Large intestine (tissue), 12 donors: ENCODE measurements around the gene CAMTA1. TPM values are rescaled to one million over a fixed set of nuclear protein-coding genes. Genes with fewer than 3 reads are reported as not detected.
"Not testable (repeated sequence)": the region's sequence is repeated elsewhere in the genome, so short reads cannot be mapped to it uniquely, and the experiment has no call there.

Experiments used
- DNase-seq, 2 donors: peaks; one replicate each; pipeline versions ENCODE4 v3.0.0 to v3.0.0-alpha.2; 2013
- H3K27ac ChIP-seq: one replicate; pipeline ENCODE4 v1.5.1; 2013; ENCODE audit warnings: low read length
- H3K27me3 ChIP-seq: 2 replicates; pipeline ENCODE4 v1.6.1; 2013; ENCODE audit warnings: low read length; ENCODE audit not compliant: control insufficient read depth, insufficient read depth
- H3K36me3 ChIP-seq: 2 replicates; pipeline ENCODE4 v1.6.1; 2013; ENCODE audit warnings: low read length; ENCODE audit not compliant: control insufficient read depth, insufficient read depth
- H3K4me1 ChIP-seq: one replicate; pipeline ENCODE4 v1.6.1; 2013; ENCODE audit warnings: low read length; ENCODE audit not compliant: control insufficient read depth, insufficient read depth
- H3K4me3 ChIP-seq: one replicate; pipeline ENCODE4 v1.5.1; 2013; ENCODE audit warnings: low read length
- H3K9me3 ChIP-seq: one replicate; pipeline ENCODE4 v1.6.1; 2013; ENCODE audit warnings: mild to moderate bottlenecking, low read depth, low read length, moderate library complexity; ENCODE audit not compliant: control insufficient read depth
- WGBS: methylation state at CpG from one replicate; pipeline ENCODE4 v1.1.5; 2013; ENCODE audit warnings: low lambda C conversion rate; ENCODE audit not compliant: insufficient coverage; 5-methylcytosine and 5-hydroxymethylcytosine counted together
- long read RNA-seq, 11 donors: transcript quantifications; one replicate each; lab custom pipeline, GENCODE V29; 2026
- polyA plus RNA-seq: library from polyadenylated mRNA; unstranded; fragments of 120-200 nt; gene quantifications from one replicate; pipeline ENCODE4 v1.2.1, GENCODE V29; 2013

Gene CAMTA1
- 67.9 TPM for polyA plus RNA-seq
- long read RNA-seq, donor 1, transcript CAMTA1-208 (4 exons, 567 nt) = major isoform, 20 of 28 reads
- long read RNA-seq, donor 1, partial matches to known transcripts = 0 of 28 reads
- long read RNA-seq, donor 1, other reads (novel, unspliced or antisense) = 0 of 28 reads
- long read RNA-seq, donor 2, transcript CAMTA1-213 (3 exons, 538 nt) = minor isoform, 24 of 96 reads
- long read RNA-seq, donor 2, transcript CAMTA1-209 (4 exons, 863 nt) = minor isoform, 6 of 96 reads
- long read RNA-seq, donor 2, transcript CAMTA1-208 (4 exons, 567 nt) = major isoform, 58 of 96 reads
- long read RNA-seq, donor 2, partial matches to known transcripts = 6 of 96 reads
- long read RNA-seq, donor 2, other reads (novel, unspliced or antisense) = 0 of 96 reads
- long read RNA-seq, donor 3 = 0 reads
- long read RNA-seq, donor 4, transcript CAMTA1-208 (4 exons, 567 nt) = major isoform, 7 of 7 reads
- long read RNA-seq, donor 4, partial matches to known transcripts = 0 of 7 reads
- long read RNA-seq, donor 4, other reads (novel, unspliced or antisense) = 0 of 7 reads
- long read RNA-seq, donor 5, transcript CAMTA1-213 (3 exons, 538 nt) = minor isoform, 6 of 30 reads
- long read RNA-seq, donor 5, transcript CAMTA1-208 (4 exons, 567 nt) = major isoform, 19 of 30 reads
- long read RNA-seq, donor 5, partial matches to known transcripts = 0 of 30 reads
- long read RNA-seq, donor 5, other reads (novel, unspliced or antisense) = 0 of 30 reads
- long read RNA-seq, donor 6, transcript CAMTA1-208 (4 exons, 567 nt) = major isoform, 64 of 95 reads
- long read RNA-seq, donor 6, transcript CAMTA1-209 (4 exons, 863 nt) = minor isoform, 7 of 95 reads
- long read RNA-seq, donor 6, transcript CAMTA1-213 (3 exons, 538 nt) = minor isoform, 13 of 95 reads
- long read RNA-seq, donor 6, partial matches to known transcripts = 7 of 95 reads
- long read RNA-seq, donor 6, other reads (novel, unspliced or antisense) = 0 of 95 reads
- long read RNA-seq, donor 7, transcript CAMTA1-208 (4 exons, 567 nt) = major isoform, 24 of 40 reads
- long read RNA-seq, donor 7, transcript CAMTA1-213 (3 exons, 538 nt) = minor isoform, 8 of 40 reads
- long read RNA-seq, donor 7, partial matches to known transcripts = 0 of 40 reads
- long read RNA-seq, donor 7, other reads (novel, unspliced or antisense) = 0 of 40 reads
- long read RNA-seq, donor 8, transcript CAMTA1-208 (4 exons, 567 nt) = major isoform, 65 of 94 reads
- long read RNA-seq, donor 8, transcript CAMTA1-213 (3 exons, 538 nt) = minor isoform, 17 of 94 reads
- long read RNA-seq, donor 8, partial matches to known transcripts = 5 of 94 reads
- long read RNA-seq, donor 8, other reads (novel, unspliced or antisense) = 0 of 94 reads
- long read RNA-seq, donor 9, transcript CAMTA1-213 (3 exons, 538 nt) = minor isoform, 12 of 61 reads
- long read RNA-seq, donor 9, transcript CAMTA1-208 (4 exons, 567 nt) = major isoform, 43 of 61 reads
- long read RNA-seq, donor 9, partial matches to known transcripts = 0 of 61 reads
- long read RNA-seq, donor 9, other reads (novel, unspliced or antisense) = 0 of 61 reads
- long read RNA-seq, donor 10, transcript CAMTA1-208 (4 exons, 567 nt) = major isoform, 74 of 115 reads
- long read RNA-seq, donor 10, transcript CAMTA1-202 (5 exons, 431 nt) = minor isoform, 7 of 115 reads
- long read RNA-seq, donor 10, transcript CAMTA1-213 (3 exons, 538 nt) = minor isoform, 23 of 115 reads
- long read RNA-seq, donor 10, transcript CAMTA1-209 (4 exons, 863 nt) = minor isoform, 5 of 115 reads
- long read RNA-seq, donor 10, partial matches to known transcripts = 5 of 115 reads
- long read RNA-seq, donor 10, other reads (novel, unspliced or antisense) = 0 of 115 reads
- long read RNA-seq, donor 11, transcript CAMTA1-213 (3 exons, 538 nt) = minor isoform, 14 of 64 reads
- long read RNA-seq, donor 11, transcript CAMTA1-209 (4 exons, 863 nt) = minor isoform, 5 of 64 reads
- long read RNA-seq, donor 11, transcript CAMTA1-202 (5 exons, 431 nt) = minor isoform, 7 of 64 reads
- long read RNA-seq, donor 11, transcript CAMTA1-208 (4 exons, 567 nt) = major isoform, 37 of 64 reads
- long read RNA-seq, donor 11, partial matches to known transcripts = 0 of 64 reads
- long read RNA-seq, donor 11, other reads (novel, unspliced or antisense) = 0 of 64 reads

GRCh38 chr1:6785318-6785727 lies at the start of gene CAMTA1:
Gene CAMTA1 (plus strand): TSS chr1:6785454. CDS start chr1:6785531, 77 bp downstream.
- no CpG with 5 or more reads among the region's 69 CpGs for WGBS

GRCh38 chr1:6738987-6739676 lies 46.1 kb upstream of the CAMTA1 start:
- no peaks in the 10 kb centered on the region for H3K4me1 ChIP-seq
- DNase-seq = no peak
- H3K27ac ChIP-seq = no peak overlapping the region
- no CpG with 5 or more reads among the region's 30 CpGs for WGBS
- peaks cover 4% of the 10 kb centered on the region for H3K27me3 ChIP-seq
- no peaks in the 10 kb centered on the region for H3K9me3 ChIP-seq
- H3K4me3 ChIP-seq = no peak overlapping the region
- no peaks in the 10 kb centered on the region for H3K36me3 ChIP-seq

More at GRCh38 chr1:6785318-6785727, at the start of gene CAMTA1:
- no peak for DNase-seq
- peaks cover 8% of the 10 kb centered on the region for H3K4me1 ChIP-seq
- H3K4me3 ChIP-seq = peak within 1 kb of the TSS; percentile 90
- H3K27me3 ChIP-seq = no peaks in the 10 kb centered on the region
- no peaks in the 10 kb centered on the region for H3K9me3 ChIP-seq
- peak within 1 kb of the TSS; percentile 98 for H3K27ac ChIP-seq
- H3K36me3 ChIP-seq = no peaks in the 10 kb centered on the region

- not testable (repeated sequence) for DNase-seq, H3K27ac ChIP-seq
Measured at GRCh38 chr1:6742676-6743188, 42.5 kb upstream of the CAMTA1 start.

GRCh38 chr1:6743189-6744101 lies 41.8 kb upstream of the CAMTA1 start:
- DNase-seq = no peak
- no peak overlapping the region for H3K4me3 ChIP-seq

More at GRCh38 chr1:6742676-6743188, 42.5 kb upstream of the CAMTA1 start:
- H3K27me3 ChIP-seq, H3K9me3 ChIP-seq, H3K36me3 ChIP-seq, H3K4me1 ChIP-seq, H3K4me3 ChIP-seq: not testable (repeated sequence)
- WGBS = no CpG with 5 or more reads among the region's 7 CpGs

GRCh38 chr1:6745073-6745472 lies 40.2 kb upstream of the CAMTA1 start:
- no CpG with 5 or more reads among the region's 5 CpGs for WGBS

More at GRCh38 chr1:6743189-6744101, 41.8 kb upstream of the CAMTA1 start:
- Histone ChIP-seq H3K4me1 (no peaks in the 10 kb centered on the region), H3K27me3 (no peaks in the 10 kb centered on the region), H3K27ac (no peak overlapping the region), H3K9me3 (no peaks in the 10 kb centered on the region), H3K36me3 (no peaks in the 10 kb centered on the region)
- 80% methylated on average over 2 of the region's 20 CpGs for WGBS

GRCh38 chr1:6747674-6748073 lies 37.6 kb upstream of the CAMTA1 start:
- Histone ChIP-seq H3K9me3 (no peaks in the 10 kb centered on the region), H3K27ac (no peak overlapping the region), H3K36me3 (no peaks in the 10 kb centered on the region), H3K4me1 (no peaks in the 10 kb centered on the region), H3K27me3 (no peaks in the 10 kb centered on the region), H3K4me3 (no peak overlapping the region)
- DNase-seq = no peak
- 100% methylated on average over 1 of the region's 2 CpGs for WGBS

More at GRCh38 chr1:6745073-6745472, 40.2 kb upstream of the CAMTA1 start:
- Histone ChIP-seq H3K9me3 (no peaks in the 10 kb centered on the region), H3K27me3 (no peaks in the 10 kb centered on the region), H3K4me3 (no peak overlapping the region), H3K27ac (no peak overlapping the region), H3K4me1 (no peaks in the 10 kb centered on the region), H3K36me3 (no peaks in the 10 kb centered on the region)
- DNase-seq = no peak

- WGBS = 100% methylated on average over 1 of the region's 4 CpGs
- Histone ChIP-seq H3K4me1 (no peaks in the 10 kb centered on the region), H3K27ac (no peak overlapping the region), H3K27me3 (peaks cover 3% of the 10 kb centered on the region), H3K36me3 (no peaks in the 10 kb centered on the region), H3K4me3 (no peak overlapping the region), H3K9me3 (no peaks in the 10 kb centered on the region)
- DNase-seq = no peak
Measured at GRCh38 chr1:6750490-6750889, 34.8 kb upstream of the CAMTA1 start.
